CD4-positive, alpha-beta T cell treated with Interleukin-4 for 1 hour (primary cell): ENCODE data around the gene EPC1.

Source experiments
- DNase-seq, 2 donors: peaks; one replicate each; pipeline ENCODE4 v3.0.0-alpha.2; 2020 to 2022

The EPC1 gene

DNA sequence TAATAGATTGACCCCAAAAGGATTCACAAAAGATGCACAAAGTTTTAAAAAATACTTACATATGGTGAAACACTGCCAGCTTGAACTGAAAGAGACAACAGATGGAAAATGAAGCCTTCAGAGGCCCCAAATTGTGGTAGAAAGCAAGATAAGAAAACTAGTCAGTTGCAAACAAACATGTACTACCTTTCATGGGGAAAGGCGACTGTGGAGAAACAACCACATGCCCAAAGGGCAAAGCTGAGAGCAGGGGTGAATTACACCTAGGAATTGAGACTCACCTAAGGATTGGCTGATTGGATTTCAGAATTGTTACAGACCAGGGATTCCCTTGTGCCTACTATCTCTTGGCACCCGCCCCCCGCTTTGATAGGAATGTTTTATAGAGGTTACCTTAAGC, 13.1 kb downstream of the EPC1 start:
- no peak for DNase-seq

DNA sequence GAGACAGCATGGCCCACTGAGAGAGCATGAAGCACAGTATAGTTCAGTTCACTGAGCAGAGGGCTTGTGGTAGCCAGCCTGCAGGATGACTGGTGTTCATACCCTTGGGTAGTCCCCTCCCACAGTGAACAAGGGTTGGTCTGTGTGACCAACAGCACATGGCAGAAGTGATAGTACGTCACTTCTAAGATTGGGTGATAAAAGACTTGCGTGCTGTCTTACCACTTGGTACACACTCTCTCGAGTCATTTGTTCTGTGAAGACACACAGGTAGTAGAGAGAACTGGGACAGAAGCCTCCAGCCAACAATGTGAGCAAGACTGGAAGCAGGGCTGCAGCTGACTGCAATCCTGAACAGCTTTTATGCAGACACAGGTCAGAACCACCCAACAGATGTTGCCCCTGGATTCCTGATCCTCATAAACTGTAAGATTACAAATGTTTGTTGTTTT, 14.6 kb downstream of the EPC1 start:
- DNase-seq: peak; percentile 75 to 83

DNA sequence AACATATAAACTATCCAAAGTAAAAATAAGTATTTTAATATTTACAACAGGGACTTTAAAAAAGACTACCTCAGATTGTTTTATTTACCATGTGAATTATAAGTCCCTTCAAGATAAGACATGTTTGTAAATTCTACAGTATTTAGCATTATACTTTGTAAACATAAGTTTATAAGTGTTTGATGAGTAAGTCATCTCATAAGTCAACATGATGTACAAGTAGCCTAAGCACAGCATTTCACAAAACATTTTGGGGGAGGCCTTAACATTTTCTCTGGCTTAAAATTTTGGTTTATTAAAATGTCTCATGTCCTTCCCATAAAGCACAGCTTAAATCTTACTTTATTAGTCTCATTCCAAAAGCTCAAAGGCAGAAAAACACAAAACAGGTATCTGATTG, 15.4 kb downstream of the EPC1 start:
- no peak for DNase-seq

DNA sequence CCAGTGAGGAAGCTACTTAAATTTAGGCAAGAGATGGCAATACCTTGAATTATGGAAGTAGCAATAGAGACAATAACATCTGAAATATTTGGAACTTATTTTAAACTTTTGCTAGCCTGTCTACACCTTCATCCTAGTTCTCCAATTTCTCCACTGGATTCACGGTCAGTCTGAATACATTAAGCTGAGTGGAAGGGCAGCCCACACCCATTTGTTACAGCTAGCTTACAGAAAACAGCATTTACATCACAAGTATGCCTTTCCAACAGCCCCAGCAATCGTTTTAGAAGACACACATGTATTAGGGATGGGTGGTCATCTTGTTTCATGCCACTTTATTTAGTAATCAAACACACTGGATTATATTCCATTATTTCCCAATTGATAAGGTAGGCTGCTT, 16.7 kb downstream of the EPC1 start:
- no peak for DNase-seq

DNA sequence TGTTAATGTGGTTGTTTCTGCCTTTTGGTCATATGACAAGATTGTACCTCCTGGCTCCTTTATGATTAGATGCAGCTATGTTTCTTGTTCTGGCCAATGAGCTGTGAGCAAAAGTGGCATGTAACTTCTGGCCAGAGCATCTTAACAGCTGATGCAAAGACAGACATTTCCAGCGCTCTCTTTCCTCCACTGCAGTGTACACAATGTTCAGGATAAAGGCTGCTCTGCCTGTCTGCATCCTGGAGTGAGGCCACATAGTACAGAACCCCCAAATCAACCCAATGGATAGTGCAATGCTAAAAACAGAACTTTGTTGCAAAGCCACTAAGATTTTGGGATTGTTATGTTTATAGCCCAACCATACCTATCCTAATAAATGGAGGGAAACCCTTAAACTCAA, 17.9 kb downstream of the EPC1 start:
- no peak for DNase-seq

DNA sequence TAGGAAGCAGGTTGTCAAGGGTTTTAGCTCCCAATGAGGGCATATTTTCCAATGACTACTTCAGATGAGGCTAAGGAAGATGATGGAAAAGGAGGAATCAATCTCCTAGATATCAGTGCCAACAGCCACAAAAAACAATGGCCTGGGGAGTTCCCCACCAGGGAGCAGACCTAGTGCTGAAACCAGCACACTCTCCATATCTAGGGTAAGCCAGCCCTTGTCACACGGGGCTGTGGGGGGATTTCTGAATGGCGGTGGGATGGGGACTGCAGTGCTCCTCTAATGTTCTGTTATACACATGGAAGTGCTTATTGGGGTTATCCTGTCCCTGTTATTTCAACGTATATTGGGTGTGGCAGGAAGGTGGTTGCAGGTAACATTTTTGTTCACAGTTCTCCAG, 18.5 kb downstream of the EPC1 start:
- DNase-seq: peak in 1 of 2 donors; percentile 27

DNA sequence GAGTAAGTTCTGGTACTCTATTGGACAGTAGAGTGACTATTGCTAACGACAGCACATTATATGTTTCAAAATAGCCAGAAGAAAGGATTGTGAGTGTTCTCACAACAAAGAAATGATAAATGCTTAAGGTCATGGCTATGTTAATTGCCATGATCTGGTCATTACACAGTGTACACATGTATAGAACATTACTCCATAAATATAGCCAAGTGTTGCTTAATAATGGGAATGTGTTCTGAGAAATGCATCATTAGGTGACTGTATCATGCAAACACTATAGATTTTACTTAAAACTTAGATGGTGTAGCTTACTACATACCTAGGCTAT, 19.6 kb downstream of the EPC1 start:
- no peak for DNase-seq

DNA sequence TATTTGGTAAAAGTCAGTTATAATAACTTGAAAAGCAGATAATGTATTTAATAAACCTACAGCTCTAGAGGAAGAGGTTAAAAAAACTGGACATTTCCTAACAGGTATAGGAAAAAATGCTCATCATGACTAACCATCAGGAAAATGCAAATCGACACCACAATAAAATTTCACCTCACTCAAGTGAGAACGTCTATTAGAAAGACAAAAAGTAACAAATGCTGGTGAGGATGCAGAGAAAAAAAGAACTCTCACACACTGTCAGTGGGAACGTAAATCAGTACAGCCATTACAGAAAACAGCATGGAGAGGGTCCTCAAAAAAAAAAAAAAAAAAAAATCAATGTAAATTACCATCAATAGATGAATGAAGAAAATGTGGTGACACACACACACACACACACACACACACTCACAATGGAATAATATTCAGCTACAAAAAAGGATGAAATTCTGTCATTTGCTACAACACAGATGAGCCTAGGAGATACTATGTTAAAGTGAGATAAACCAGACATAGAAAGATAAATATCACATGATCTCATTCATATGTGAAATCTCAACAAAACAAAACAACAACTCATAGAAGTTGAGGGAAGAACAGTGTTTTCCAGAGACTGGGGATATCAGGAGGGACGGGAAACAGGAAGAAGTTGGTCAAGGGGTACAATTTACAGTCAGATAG, 20.1 kb downstream of the EPC1 start:
- no peak for DNase-seq

DNA sequence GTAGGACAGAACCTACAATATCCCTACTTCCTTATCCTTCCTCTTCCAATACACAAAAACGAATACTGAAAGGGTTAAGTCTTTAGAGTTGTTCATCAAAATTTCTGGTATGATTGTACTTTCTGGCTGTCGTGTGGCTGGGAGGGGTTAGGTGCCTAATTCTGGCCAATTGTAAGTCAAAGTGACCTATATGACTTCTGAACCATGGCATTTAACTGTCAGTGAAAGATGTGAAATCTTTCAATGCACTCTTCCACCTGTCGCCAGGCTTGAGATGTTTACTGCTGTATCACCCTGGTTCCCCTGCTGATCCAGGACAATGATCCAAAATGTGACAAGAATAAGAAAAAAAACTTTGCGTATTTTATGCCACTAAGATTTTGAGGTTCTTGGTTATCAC, 20.8 kb downstream of the EPC1 start:
- DNase-seq: no peak

DNA sequence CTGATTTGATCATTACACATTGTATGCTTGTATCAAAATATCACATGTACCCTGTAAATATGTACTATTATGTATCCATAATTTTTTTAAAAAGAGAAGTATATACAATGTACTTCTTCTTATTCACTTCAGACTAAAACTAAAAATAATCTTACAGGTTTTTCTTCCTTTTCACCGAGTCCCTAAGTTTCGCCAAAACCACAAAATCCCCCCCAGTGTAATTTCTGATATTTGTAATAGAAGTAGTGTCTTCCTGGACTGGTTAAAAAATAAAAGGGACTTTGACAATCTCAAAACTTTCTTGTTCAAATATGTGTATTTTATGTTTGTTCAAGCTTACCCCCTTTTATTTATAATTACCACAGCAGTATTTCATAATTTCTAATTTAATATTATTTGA, 23.9 kb downstream of the EPC1 start:
- DNase-seq: no peak

DNA sequence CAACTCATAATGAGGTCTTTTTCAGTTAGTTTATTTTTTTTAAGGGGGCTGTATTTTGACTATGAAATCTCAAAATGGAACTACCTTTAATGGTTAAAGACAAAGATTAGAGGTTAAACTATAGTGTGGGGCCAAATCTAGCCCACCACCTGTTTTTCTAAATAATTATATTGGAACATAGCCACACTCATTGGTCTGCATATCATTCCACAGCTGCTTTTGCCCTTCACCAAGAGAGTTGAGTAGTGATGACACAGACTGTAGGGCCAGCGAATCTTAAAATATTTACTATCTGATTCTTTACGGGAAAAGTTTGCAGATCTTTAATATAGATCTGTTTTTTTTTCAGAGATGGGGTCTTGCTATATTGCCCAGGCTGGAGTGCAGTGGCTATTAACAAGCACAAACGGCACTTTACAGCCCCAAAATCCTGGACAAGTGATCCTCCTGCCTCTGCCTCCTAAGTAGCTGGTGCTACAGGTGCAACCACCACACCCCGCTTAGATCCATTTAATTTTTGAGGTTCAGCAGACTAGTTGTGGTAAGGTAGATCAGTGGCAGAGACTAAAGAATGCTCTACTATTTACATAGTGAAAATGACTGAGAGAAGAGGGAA, 25.8 kb downstream of the EPC1 start:
- DNase-seq: no peak

DNA sequence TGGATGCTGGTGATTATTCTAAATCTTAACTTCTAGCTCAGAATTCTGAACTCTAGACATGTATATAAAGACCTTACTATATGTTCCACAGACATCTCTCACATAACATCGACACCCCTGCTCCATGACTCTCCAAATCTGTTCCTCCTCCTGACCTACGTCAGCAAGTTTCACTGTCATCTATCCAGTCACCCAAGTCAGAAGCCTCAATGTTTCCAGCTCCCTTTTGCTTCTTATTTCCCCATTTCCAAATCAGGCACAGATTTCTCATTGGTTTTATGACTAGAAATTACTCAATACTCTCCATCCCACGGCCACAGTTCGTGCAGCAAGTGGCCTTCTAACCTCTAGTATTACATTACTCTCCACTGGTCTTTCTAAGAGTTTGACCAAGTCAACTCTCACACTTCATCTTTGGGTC, 28.5 kb downstream of the EPC1 start:
- peak; percentile 40 to 59 for DNase-seq

DNA sequence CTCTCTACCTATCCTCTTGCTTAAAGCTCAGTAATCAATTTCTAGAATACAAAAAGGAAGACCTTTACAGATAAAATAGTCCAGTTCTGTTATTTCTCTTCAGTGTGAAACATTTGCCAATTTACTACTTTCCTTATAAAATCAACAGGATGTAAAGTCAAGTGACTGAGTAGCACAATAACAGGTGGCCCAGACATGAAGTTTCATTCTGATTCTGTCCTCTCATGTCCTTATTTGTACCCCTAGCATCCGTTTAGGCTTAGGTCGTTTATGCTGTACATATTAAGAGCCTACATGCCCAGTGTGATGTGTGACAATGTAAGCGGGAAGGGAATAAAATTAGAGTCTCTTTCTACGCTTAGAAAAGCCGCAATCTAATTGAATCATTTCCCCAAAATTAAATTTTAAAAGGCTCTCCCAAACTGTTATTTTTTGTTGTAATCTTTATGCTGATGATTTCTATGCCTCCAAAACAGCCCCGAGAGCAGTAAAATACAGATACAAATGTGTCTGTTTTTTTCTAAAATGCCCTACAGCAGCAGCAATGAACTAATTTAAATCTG, 29.1 kb downstream of the EPC1 start:
- DNase-seq: peak in 1 of 2 donors; percentile 60

DNA sequence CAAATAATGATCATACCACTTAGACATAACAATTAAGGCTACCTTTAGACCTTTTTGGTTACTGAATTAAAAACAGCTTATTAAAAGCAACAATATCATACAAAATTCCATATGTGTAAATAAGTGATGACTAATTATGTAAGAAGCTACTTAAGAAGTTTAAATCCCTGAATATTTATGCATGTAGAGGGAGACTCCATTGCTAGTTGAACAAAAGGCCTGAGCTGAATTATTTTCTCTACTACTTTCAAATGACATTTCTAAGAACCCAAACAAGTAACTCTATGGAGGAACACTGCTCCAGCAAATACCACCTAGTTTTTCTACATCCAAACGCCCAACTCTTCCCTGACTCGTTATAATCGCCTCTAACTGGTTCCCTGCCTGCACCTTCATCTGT, 31.5 kb downstream of the EPC1 start:
- no peak for DNase-seq

DNA sequence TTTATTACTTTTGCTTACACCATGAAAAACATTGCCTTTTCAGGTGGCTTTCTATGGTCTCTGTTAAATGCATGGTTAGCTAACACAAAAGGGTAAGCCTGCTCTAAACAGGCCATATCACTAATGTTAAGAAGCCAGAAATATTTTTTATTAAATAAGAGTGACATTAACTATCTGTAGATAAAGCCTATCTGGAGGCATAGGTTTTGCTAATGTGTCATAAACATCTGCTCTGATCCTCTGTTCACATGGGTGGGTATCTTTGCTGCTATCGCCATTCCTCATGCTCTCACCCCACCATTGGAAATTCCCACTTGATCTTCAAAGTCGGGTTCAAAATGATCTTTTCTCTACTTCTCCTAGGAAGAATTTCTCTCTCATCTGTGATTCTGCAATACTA, 32.4 kb downstream of the EPC1 start:
- DNase-seq: no peak

DNA sequence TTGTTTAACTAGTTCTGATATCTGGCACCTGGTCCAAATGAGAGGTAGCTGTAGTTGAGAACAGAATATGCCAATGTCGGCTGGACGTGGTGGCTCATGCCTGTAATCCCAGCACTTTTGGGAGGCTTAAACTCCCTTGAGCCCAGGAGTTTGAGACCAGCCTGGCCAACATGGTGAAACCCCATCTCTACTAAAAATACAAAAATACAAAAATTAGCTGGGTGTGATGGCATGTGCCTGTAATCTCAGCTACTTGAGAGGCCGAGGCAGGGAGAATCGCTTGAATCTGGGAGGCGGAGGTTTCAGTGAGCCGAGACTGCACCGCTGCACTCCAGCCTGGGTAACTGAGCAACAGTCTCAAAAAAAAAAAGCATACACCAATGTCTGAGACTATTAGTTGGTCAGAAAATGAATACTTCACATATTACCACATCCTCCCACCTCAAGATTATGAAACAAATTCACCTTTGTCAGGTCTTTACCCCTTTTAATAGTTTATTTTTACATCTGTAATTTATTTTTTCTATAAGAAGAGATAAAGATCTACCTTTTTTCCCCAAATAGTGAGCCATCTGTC, 38.8 kb downstream of the EPC1 start:
- DNase-seq: peak in 1 of 2 donors; percentile 31

DNA sequence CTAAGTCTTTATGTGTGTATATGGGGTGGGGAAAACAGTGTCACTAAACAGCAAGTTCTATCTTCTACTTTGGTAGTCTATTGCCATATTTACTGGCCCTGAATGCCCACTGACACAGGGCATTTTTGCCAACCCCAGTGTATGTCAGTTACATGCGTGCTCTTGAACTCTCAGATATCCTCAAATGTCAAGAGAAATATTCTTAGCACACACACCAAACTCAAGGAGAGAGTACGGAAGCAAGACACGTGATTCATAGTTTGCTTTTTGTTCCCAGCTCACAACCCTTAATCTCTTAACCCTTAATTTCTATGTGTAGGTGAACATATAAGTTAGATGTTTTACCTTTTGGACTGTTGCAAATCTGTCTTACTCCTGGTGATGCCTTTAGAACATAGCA, 39.3 kb downstream of the EPC1 start:
- DNase-seq: no peak

DNA sequence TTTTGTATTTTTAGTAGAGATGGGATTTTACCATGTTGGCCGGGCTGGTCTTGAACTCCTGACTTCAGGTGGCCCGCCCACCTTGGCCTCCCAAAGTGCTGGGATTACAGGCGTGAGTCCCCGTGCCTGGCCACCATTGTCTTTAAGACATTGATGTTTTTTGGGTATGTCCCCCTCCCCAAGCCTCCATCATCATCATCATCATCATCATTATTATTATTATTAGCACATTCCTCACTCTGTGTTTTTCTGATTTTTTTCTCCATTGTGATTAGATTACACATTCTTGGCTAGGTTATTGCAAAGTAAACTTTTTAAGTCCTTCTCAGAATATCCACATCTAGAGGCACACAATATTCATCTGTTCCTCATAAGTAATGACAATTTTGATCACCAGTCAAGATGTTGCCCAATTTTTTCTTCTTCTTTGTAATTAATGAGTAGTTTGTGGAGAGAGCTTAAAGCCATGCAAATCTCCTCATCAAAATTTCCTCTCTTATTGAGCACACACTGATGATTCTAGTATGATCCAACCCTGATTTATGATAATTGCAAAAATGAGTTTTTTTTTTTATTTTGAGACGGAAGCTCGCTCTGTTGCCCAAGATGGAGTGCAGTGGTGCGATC, 47.5 kb downstream of the EPC1 start:
- DNase-seq: no peak

DNA sequence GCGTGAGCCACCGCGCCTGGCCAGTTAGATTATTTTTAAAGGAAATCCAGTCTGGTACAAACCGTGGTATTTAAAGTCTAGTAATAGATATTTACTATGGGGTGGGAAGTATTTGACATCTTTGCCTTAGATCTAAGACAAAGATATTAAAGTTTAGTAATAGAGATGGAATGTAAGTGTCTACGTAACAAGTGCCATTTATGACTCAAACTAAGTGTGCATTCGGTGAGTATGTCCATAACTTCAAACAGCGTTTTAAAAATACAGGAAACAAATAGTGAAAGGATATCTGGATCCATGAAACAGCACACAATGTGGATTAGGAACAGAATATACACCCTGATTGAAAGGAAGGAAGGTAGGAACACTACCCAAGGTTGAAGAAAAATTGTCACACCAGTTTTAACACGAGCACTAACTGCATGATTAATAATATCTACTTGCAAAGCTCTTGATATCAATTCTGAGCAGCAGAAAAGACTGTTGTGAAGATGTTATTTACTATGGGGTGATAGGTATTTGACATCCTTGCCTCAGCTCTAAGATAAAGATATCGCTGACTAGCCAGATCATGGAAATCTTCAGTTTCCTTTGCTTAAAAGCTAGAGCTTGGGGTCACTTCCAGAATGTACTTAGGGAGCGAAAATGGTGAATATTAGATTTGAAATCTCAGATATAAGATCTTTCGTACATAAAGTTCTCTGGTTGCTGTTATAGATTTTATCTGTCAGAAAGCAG, 48.7 kb downstream of the EPC1 start:
- DNase-seq: no peak

DNA sequence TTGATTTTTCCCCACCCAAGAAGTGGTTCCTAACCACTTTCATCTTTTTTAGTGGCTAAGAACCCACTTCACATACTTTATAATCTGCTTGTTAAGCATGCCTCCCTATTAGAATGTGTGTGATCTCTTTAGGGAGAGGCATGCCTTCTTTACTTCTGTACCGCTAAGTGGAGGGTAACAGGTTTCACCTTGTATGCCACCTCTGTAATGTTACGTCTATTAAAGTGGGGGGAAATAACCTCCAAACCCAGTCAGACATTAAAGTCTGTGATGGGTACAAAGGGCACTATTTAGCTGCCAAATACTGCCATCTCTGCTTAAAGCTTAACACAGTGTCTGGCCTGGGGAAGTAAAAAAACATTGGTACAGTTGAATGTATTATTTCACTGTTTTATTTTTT, 51.9 kb downstream of the EPC1 start:
- DNase-seq: no peak

DNA sequence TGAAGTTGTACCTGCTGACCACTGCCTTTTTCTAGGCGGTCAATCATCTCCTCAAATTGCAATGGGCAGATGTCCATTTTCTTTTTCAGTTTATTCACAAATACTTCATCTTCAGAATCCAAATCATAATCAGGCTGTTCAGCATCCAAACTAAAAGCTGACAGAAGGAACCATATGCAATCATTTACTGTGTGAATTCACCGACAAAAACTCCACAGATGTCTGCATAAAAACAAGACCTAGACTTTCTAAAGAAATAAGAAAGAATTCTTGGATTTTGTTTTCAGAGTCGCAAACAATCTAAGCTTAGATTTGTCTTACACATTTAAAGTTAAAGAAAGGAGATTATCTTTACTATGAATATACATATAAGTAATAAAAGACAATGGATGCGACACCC, 53.4 kb downstream of the EPC1 start:
- DNase-seq: no peak

DNA sequence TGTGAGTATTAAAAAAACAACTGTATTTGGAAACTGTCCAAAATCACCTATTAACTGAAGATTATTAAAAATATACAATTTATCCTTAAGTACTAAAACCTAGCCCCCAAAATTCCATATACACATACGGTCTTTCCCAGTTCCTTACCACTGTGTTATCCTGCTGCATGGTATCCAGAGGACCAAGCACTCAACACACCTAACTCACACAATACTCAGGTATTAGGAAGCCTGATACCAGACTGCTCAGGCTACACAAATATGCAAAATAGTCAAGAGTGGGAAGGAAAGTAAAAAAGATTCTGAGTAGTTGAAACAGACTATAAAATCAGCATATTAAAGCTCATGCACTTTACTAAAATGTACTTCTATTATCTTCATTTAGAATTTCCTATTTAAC, 67.2 kb downstream of the EPC1 start:
- no peak for DNase-seq

DNA sequence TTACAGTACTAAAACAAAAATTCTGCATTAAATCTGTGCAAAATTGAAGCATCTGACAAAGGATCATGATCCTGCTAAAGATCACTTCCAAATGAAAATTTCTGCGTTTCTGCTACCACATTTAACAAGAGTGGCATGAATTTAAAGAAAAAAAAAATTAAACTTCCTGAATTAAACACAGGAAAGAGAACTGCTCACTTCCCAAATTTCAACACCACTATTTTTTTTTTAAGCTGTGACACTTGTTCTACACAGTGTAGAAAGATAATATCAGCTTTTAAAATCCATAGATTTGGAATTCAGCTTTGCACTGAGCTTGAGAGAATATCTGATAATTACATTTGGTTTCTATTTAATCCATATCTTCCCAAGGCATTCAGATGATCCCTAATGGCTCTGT, 73.6 kb downstream of the EPC1 start:
- no peak for DNase-seq
